ENCODE data around the gene CD44. TPM values are rescaled to one million over a fixed set of nuclear protein-coding genes. Genes with fewer than 3 reads are reported as not detected.
A peak's percentile ranks its signal among the peaks of the same experiment; 100 is the strongest.

The CD44 gene
- total RNA-seq, 4 donors from 2014 or later: 67.1 to 180 (median 84.8) TPM

GRCh38 chr11:35241531-35241930 lies 102.6 kb downstream of the CD44 start:
- no peak for TF ChIP-seq POLR2A (IDR thresholded peaks at IDR 0.05)
- no peak for TF ChIP-seq CTCF (IDR thresholded peaks at IDR 0.05)
- Histone ChIP-seq H3K4me3 (no peak overlapping the region), H3K9me3 (no peaks in the 10 kb centered on the region), H3K36me3 (no peaks in the 10 kb centered on the region), H3K27ac (no peak overlapping the region), H3K27me3 (no peaks in the 10 kb centered on the region), H3K4me1 (no peaks in the 10 kb centered on the region)
- DNase-seq (ENCODE audit: low spot score in 2 of 2): no peak
- WGBS, 2 donors: 86 to 92% methylated on average over 1 of the region's 1 CpG

GRCh38 chr11:35242412-35243242 lies 103.7 kb downstream of the CD44 start:
- Histone ChIP-seq H3K4me1 (no peaks in the 10 kb centered on the region), H3K27ac (no peak overlapping the region)

GRCh38 chr11:35243774-35244173 lies 104.8 kb downstream of the CD44 start:
- Histone ChIP-seq H3K9me3 (no peaks in the 10 kb centered on the region), H3K27me3 (no peaks in the 10 kb centered on the region), H3K36me3 (no peaks in the 10 kb centered on the region), H3K4me3 (no peak overlapping the region), H3K4me1 (no peaks in the 10 kb centered on the region), H3K27ac (no peak overlapping the region)
- TF ChIP-seq CTCF (IDR thresholded peaks at IDR 0.05) (no peak), POLR2A (IDR thresholded peaks at IDR 0.05) (no peak), EP300 (IDR thresholded peaks at IDR 0.05) (no peak)
- WGBS, 2 donors: 86 to 94% methylated on average over 2 of the region's 2 CpGs
- DNase-seq (ENCODE audit: low spot score in 2 of 2): no peak

More at GRCh38 chr11:35242412-35243242, 103.7 kb downstream of the CD44 start:
- no peaks in the 10 kb centered on the region for H3K27me3 ChIP-seq
- TF ChIP-seq CTCF (IDR thresholded peaks at IDR 0.05): no peak
- no peak for TF ChIP-seq POLR2A (IDR thresholded peaks at IDR 0.05)
- no peak for TF ChIP-seq EP300 (IDR thresholded peaks at IDR 0.05)
- no peaks in the 10 kb centered on the region for H3K9me3 ChIP-seq
- no peaks in the 10 kb centered on the region for H3K36me3 ChIP-seq
- no peak overlapping the region for H3K4me3 ChIP-seq
- no peak for DNase-seq (ENCODE audit: low spot score in 2 of 2)
- 91 to 94% methylated on average over 3 of the region's 3 CpGs for WGBS, 2 donors

- Histone ChIP-seq H3K9me3 (no peaks in the 10 kb centered on the region), H3K27me3 (no peaks in the 10 kb centered on the region), H3K4me1 (no peaks in the 10 kb centered on the region), H3K36me3 (no peaks in the 10 kb centered on the region), H3K27ac (no peak overlapping the region), H3K4me3 (no peak overlapping the region)
- TF ChIP-seq POLR2A (IDR thresholded peaks at IDR 0.05) (no peak), EP300 (IDR thresholded peaks at IDR 0.05) (no peak), CTCF (IDR thresholded peaks at IDR 0.05) (no peak)
- DNase-seq (ENCODE audit: low spot score in 2 of 2): no peak
- 84 to 90% methylated on average over 4 of the region's 4 CpGs for WGBS, 2 donors
Measured at GRCh38 chr11:35245056-35245455, 106.1 kb downstream of the CD44 start.

GRCh38 chr11:35245786-35246185 lies 106.8 kb downstream of the CD44 start:
- H3K4me3 ChIP-seq: no peak overlapping the region
- WGBS, 2 donors: 78 to 80% methylated on average over 1 of the region's 1 CpG
- peak overlapping the region in 1 of 4 donors; percentile 57 for H3K27ac ChIP-seq
- no peak for DNase-seq (ENCODE audit: low spot score in 2 of 2)
- H3K36me3 ChIP-seq: no peaks in the 10 kb centered on the region
- TF ChIP-seq EP300 (IDR thresholded peaks at IDR 0.05): peak in 1 of 2 donors; percentile 42
- no peak for TF ChIP-seq POLR2A (IDR thresholded peaks at IDR 0.05)
- no peak for TF ChIP-seq CTCF (IDR thresholded peaks at IDR 0.05)
- no peaks in the 10 kb centered on the region for H3K27me3 ChIP-seq
- no peaks in the 10 kb centered on the region for H3K4me1 ChIP-seq
- H3K9me3 ChIP-seq: no peaks in the 10 kb centered on the region
